Heart right ventricle (tissue), 16 donors: Measurements from ENCODE around the gene EYS. TPM values are rescaled to one million over a fixed set of nuclear protein-coding genes. Genes with fewer than 3 reads are reported as not detected.

Experiments
- ATAC-seq, 8 donors: fragments of 200-7000 bp; cut with Tn5 transposase; one replicate each; pipeline ENCODE4 v1.9.1; 2020; ENCODE audit warnings: mild to moderate bottlenecking in 8 of 8, moderate library complexity in 8 of 8, moderate number of reproducible peaks in 1 of 8
- DNase-seq, 2 donors: peaks; one replicate each; pipeline ENCODE4 v3.0.0-alpha.2; 2020
- H3K27ac ChIP-seq, 10 donors: fragments of 200-600 bp; sonication (generic) in 2 of 10; one replicate each; pipeline versions ENCODE4 v1.5.0 to v1.8.0; 2020 to 2022; ENCODE audit warnings: mild to moderate bottlenecking in 3 of 10
- H3K27me3 ChIP-seq, 7 donors: fragments of 200-600 bp; one replicate each; pipeline ENCODE4 v1.8.0; 2021 to 2022; ENCODE audit warnings: mild to moderate bottlenecking in 2 of 7
- H3K36me3 ChIP-seq, 9 donors: fragments of 200-600 bp; sonication (generic) in 1 of 9; one replicate each; pipeline versions ENCODE4 v1.5.0 to v1.8.0; 2020 to 2022; ENCODE audit warnings: mild to moderate bottlenecking in 2 of 9
- H3K4me1 ChIP-seq, 9 donors: fragments of 200-600 bp; sonication (generic) in 1 of 9; one replicate each; pipeline versions ENCODE4 v1.5.0 to v1.8.0; 2020 to 2022; ENCODE audit warnings: mild to moderate bottlenecking in 4 of 9
- H3K4me3 ChIP-seq, 10 donors: fragments of 200-600 bp; sonication (generic) in 2 of 10; one replicate each; pipeline versions ENCODE4 v1.5.0 to v1.8.0; 2020 to 2022; ENCODE audit warnings: mild to moderate bottlenecking in 7 of 10, moderate library complexity in 2 of 10
- H3K9me3 ChIP-seq, 11 donors: fragments of 200-600 bp in 10 of 11; sonication (generic) in 2 of 11; one replicate each; pipeline versions ENCODE4 v1.5.0 to v1.8.0; 2013 to 2022; ENCODE audit warnings: mild to moderate bottlenecking in 2 of 11, control low read depth in 1 of 11, moderate library complexity in 1 of 11
- CTCF ChIP-seq, 9 donors: fragments of 200-600 bp; sonication (generic) in 2 of 9; IDR thresholded peaks; one replicate each; pipeline versions ENCODE4 v1.5.0 to v1.8.0; 2021 to 2022; ENCODE audit warnings: antibody characterized with exemption in 9 of 9, mild to moderate bottlenecking in 5 of 9, moderate library complexity in 1 of 9
- WGBS, 2 donors: extraction: QIAGEN DNeasy Blood & Tissue Kit; methylation state at CpG; one replicate each; pipeline ENCODE4 v1.1.7; 2013; ENCODE audit warnings: inconsistent platforms in 1 of 2; 5-methylcytosine and 5-hydroxymethylcytosine counted together
- intact Hi-C, 10 donors: fragments of 100-400 bp; cut with DNase I; formaldehyde crosslinking; loops; one replicate each; pipeline versions ENCODE4 v1.11.1 to v1.14.2; 2022
- polyA plus RNA-seq, 2 donors: library from polyadenylated mRNA; stranded (reverse); fragments of 200-250 nt; gene quantifications; one replicate each; pipeline ENCODE4 v1.2.3, GENCODE V29; 2013
- total RNA-seq, 10 donors: library from RNA; stranded (reverse); fragmentation: NEBNext Ultra II Directional in 3 of 10; extraction: Animal tissue kit (Norgen Biotek cat#: 25700) in 3 of 10; gene quantifications; one replicate each; pipeline versions ENCODE4 v1.2.1 to v1.2.4, GENCODE V29; 2021 to 2023
- donor health status: Arrhythmogenic right ventricular cardiomyopathy.
- donor health status: ischemic (EF 13 %, LVEDD 7.1; RV severe dilation, severe dysfunction).
- donor health status: healthy with polysubstance abuse.
- donor health status: DM: no; HTN: yes; CAD: no.
- donor health status: DM: no; HTN: no; CAD: no.
- donor health status: ischemic (EF 25% LVEDD 6.9; RV normal size, moderate dysfunction).
- donor health status: ischemic (EF 25% LVEDD 5.7; RV mildly dilated, moderate dysfunction).
- donor health status: healthy.
- donor health status: DM: yes; HTN: yes; CAD: no.
- donor health status: Ischemic cardiomyopathy.
- donor health status: ischemic (EF 35%, LVEDD 5.7; RV mildly dilated, moderate dysfunction).
- donor health status: nonischemic (EF 11% LVEDD 7.7; RV severe dilation, severe dysfunction).
- donor health status: DM: yes; HTN: yes; CAD: no.
- donor health status: PGD.
- donor health status: ischemic (EF 29% LVEDD 5.4; RV normal size, mild dysfunction).
- donor health status: nonischemic (EF 23%, LVEDD 6.1; RV moderate dilation, normal function).

The EYS gene
- total and polyA plus RNA-seq, 12 donors: 0.02 to 0.40 (median 0.18) TPM; not detected in 8

- intact Hi-C loops: no loop called here
- peaks cover 0 to 8% (median 0%) of the 10 kb centered on the region in 11 donors for H3K9me3 ChIP-seq
- 89 to 90% methylated on average over 1 of the region's 1 CpG for WGBS, 2 donors
Observed at GRCh38 chr6:65449926-65450325, 257.1 kb downstream of the EYS start.

GRCh38 chr6:65448866-65449265, 258.2 kb downstream of the EYS start:
- Histone ChIP-seq H3K4me1 (peaks cover 0 to 10% (median 0%) of the 10 kb centered on the region in 9 donors), H3K4me3 (no peak overlapping the region), H3K27ac (no peak overlapping the region), H3K27me3 (no peaks in the 10 kb centered on the region), H3K9me3 (peaks cover 0 to 7% (median 0%) of the 10 kb centered on the region in 11 donors), H3K36me3 (no peaks in the 10 kb centered on the region)
- no peak for TF ChIP-seq CTCF (IDR thresholded peaks at IDR 0.05)
- WGBS, 2 donors: 57 to 67% methylated on average over 1 of the region's 1 CpG
- intact Hi-C loops: no loop called here
- ATAC-seq (no peak), DNase-seq (no peak)

More at GRCh38 chr6:65449926-65450325, 257.1 kb downstream of the EYS start:
- H3K4me1 ChIP-seq: peaks cover 0 to 10% (median 0%) of the 10 kb centered on the region in 9 donors
- H3K4me3 ChIP-seq: no peak overlapping the region
- no peak for TF ChIP-seq CTCF (IDR thresholded peaks at IDR 0.05)
- H3K27me3 ChIP-seq: no peaks in the 10 kb centered on the region
- H3K36me3 ChIP-seq: no peaks in the 10 kb centered on the region
- no peak for DNase-seq
- H3K27ac ChIP-seq: no peak overlapping the region
- no peak for ATAC-seq

GRCh38 chr6:65436281-65436680, 270.7 kb downstream of the EYS start:
- no peaks in the 10 kb centered on the region for H3K36me3 ChIP-seq
- intact Hi-C loops: no loop called here
- DNase-seq: no peak
- no peak overlapping the region for H3K4me3 ChIP-seq
- WGBS, 2 donors: 89 to 93% methylated on average over 1 of the region's 1 CpG
- H3K27ac ChIP-seq: no peak overlapping the region
- peaks cover 0 to 16% (median 0%) of the 10 kb centered on the region in 11 donors for H3K9me3 ChIP-seq
- no peak for TF ChIP-seq CTCF (IDR thresholded peaks at IDR 0.05)
- no peak for ATAC-seq
- H3K27me3 ChIP-seq: no peaks in the 10 kb centered on the region
- no peaks in the 10 kb centered on the region for H3K4me1 ChIP-seq

GRCh38 chr6:65416621-65417020, 290.4 kb downstream of the EYS start:
- H3K9me3 ChIP-seq: peaks cover 0 to 2% (median 0%) of the 10 kb centered on the region in 11 donors
- H3K27me3 ChIP-seq: no peaks in the 10 kb centered on the region
- no peaks in the 10 kb centered on the region for H3K36me3 ChIP-seq
- no peak overlapping the region for H3K4me3 ChIP-seq
- DNase-seq (no peak), ATAC-seq (no peak)
- intact Hi-C loops: no loop called here
- TF ChIP-seq CTCF (IDR thresholded peaks at IDR 0.05): no peak
- no peak overlapping the region for H3K27ac ChIP-seq
- no peaks in the 10 kb centered on the region for H3K4me1 ChIP-seq
- 83 to 88% methylated on average over 3 of the region's 3 CpGs for WGBS, 2 donors
